NB4 (cell line): ENCODE data around the gene AIMP1.

Experiments
- MAX ChIP-seq: IDR thresholded peaks from 2 replicates; pipeline ENCODE4 v1.6.1; 2011; ENCODE audit warnings: low read depth, low read length
- MYC ChIP-seq: IDR thresholded peaks from 2 replicates; pipeline ENCODE4 v1.6.1; 2011; ENCODE audit warnings: low read depth, low read length
- POLR2A ChIP-seq: IDR thresholded peaks from 2 replicates; pipeline ENCODE4 v1.6.1; 2011; ENCODE audit warnings: mild to moderate bottlenecking; ENCODE audit not compliant: insufficient read length; ENCODE audit errors: extremely low read depth

GRCh38 chr4:106395582-106395981, 79.2 kb downstream of the AIMP1 start:
- no peak for TF ChIP-seq POLR2A
- no peak for TF ChIP-seq MYC
- TF ChIP-seq MAX = no peak
